Panc1 (cell line): ENCODE measurements around the gene OR56A5. TPM values are rescaled to one million over a fixed set of nuclear protein-coding genes. Genes with fewer than 3 reads are reported as not detected.

Source experiments
- ATAC-seq: fragments of 200-7000 bp; cut with Tn5 transposase; 2 replicates; pipeline ENCODE4 v1.9.1; 2020; ENCODE audit warnings: mild to moderate bottlenecking, moderate library complexity
- BruUV-seq: library from RNA; stranded (reverse); fragments of 400-500 nt; replicated peaks from 2 replicates; lab custom pipeline; 2021; lab: Mats Ljungman, UMichigan
- CTCF ChIA-PET: fragments of 300-600 bp; sonication (Branson Sonifier 250); formaldehyde crosslinking; loops from one replicate; lab custom pipeline; 2022; ENCODE audit warnings: antibody characterized with exemption; lab: Charles Lee
- POLR2A ChIA-PET: fragments of 300-600 bp; sonication (Branson Sonifier 250); formaldehyde crosslinking; loops from one replicate; lab custom pipeline; 2022; ENCODE audit warnings: antibody characterized with exemption; lab: Charles Lee
- DNase-seq: peaks from one replicate; pipeline ENCODE4 v3.0.0-alpha.2; 2010; ENCODE audit warnings: low read depth, low spot score
- H3K27ac ChIP-seq: 2 replicates; pipeline ENCODE4 v1.5.1; 2011; ENCODE audit warnings: mild to moderate bottlenecking, low read length, inconsistent platforms
- H3K27me3 ChIP-seq: fragments of 200-500 bp; sonication (Bioruptor generic); 2 replicates; pipeline ENCODE4 v1.6.0; 2014; ENCODE audit warnings: low read length, inconsistent platforms; ENCODE audit not compliant: control insufficient read depth, insufficient read depth
- H3K36me3 ChIP-seq: fragments of 200-500 bp; sonication (Bioruptor generic); 2 replicates; pipeline ENCODE4 v1.5.1; 2014; ENCODE audit warnings: inconsistent platforms, mild to moderate bottlenecking, low read length, moderate library complexity; ENCODE audit not compliant: control insufficient read depth, insufficient read depth
- H3K4me1 ChIP-seq: 2 replicates; pipeline ENCODE4 v1.5.1; 2011; ENCODE audit warnings: inconsistent platforms, mild to moderate bottlenecking, low read length, moderate library complexity; ENCODE audit not compliant: control insufficient read depth, insufficient read depth
- H3K4me3 ChIP-seq, 2 experiments: 2 replicates each; pipeline ENCODE4 v1.5.1; 2011 to 2012; ENCODE audit warnings: low read depth in 2 of 2, low read length in 2 of 2, mild to moderate bottlenecking in 2 of 2, inconsistent platforms in 1 of 2, moderate library complexity in 1 of 2
- H3K9me3 ChIP-seq: fragments of 200-500 bp; sonication (Bioruptor generic); 2 replicates; pipeline ENCODE4 v1.5.1; 2014; ENCODE audit warnings: low read depth, mild to moderate bottlenecking, inconsistent platforms, low read length, moderate library complexity; ENCODE audit not compliant: control insufficient read depth, insufficient read depth
- CTCF ChIP-seq: fragments of 450-650 bp; IDR thresholded peaks from 2 replicates; pipeline ENCODE4 v1.5.1; 2017; ENCODE audit warnings: mild to moderate bottlenecking
- POLR2AphosphoS5 ChIP-seq: IDR thresholded peaks from 2 replicates; pipeline ENCODE4 v1.6.1; 2012; ENCODE audit warnings: mild to moderate bottlenecking, low read depth, low read length, moderate library complexity
- SIN3A ChIP-seq: IDR thresholded peaks from 2 replicates; pipeline ENCODE4 v1.6.1; 2012; ENCODE audit warnings: low read depth, mild to moderate bottlenecking, low read length, moderate library complexity, borderline replicate concordance; ENCODE audit not compliant: insufficient read depth
- TCF7L2 ChIP-seq: IDR thresholded peaks from 2 replicates; pipeline ENCODE4 v1.6.1; 2011; ENCODE audit warnings: mild to moderate bottlenecking, low read depth, low read length, inconsistent platforms
- in situ Hi-C: cut with HindIII; loops from 2 replicates; pipeline ENCODE4 v1.10.0; 2016; ENCODE audit warnings: low sequenced_read_pairs, low pct_unique_long_range_greater_than_20kb
- intact Hi-C: fragments of 100-400 bp; cut with micrococcal nuclease; formaldehyde crosslinking; loops from one replicate; pipeline ENCODE4 v1.10.0; 2022; ENCODE audit not compliant: unreplicated experiment
- total RNA-seq: library from RNA; stranded (reverse); gene quantifications from one replicate; pipeline ENCODE4 v1.2.1, GENCODE V29; 2021; ENCODE audit not compliant: unreplicated experiment
- TF ChIP-seq, protein P1 (sequence below), 2 experiments: IDR thresholded peaks; 2 replicates each; pipeline ENCODE4 v1.6.1; 2011 to 2012; ENCODE audit warnings: low read depth in 2 of 2, control low read depth in 1 of 2, low read length in 1 of 2, mild to moderate bottlenecking in 1 of 2, moderate library complexity in 1 of 2; ENCODE audit not compliant: insufficient read depth in 1 of 2

OR56A5 gene
- total RNA-seq, 1 experiment from 2014 or later = not detected

DNA sequence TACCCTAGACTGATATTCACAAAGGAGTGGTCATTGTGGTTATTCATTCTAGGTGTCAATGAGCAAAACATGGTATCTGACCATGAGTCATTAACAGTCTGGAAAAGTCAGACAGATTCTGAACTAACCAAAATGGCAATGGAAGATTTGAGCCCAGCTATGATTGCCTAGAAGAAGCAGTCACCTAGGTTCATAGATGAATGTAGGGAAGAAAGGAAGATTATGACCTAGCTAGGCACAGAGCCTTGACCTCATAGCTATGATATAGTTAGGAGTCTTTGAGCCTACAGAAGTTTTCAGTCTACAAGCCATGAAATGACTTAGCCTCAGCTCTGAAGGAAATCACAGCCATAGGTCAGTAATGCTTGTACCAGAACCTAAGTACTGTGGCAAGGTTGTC, 38.1 kb upstream of the OR56A5 start:
- intact Hi-C loops = no loop called here
- no peak for DNase-seq
- no peak for ATAC-seq
- H3K4me3 ChIP-seq = no peak overlapping the region
- TF ChIP-seq SIN3A (no peak), POLR2AphosphoS5 (no peak), CTCF (no peak), TCF7L2 (no peak)
- TF ChIP-seq, protein P1, sequence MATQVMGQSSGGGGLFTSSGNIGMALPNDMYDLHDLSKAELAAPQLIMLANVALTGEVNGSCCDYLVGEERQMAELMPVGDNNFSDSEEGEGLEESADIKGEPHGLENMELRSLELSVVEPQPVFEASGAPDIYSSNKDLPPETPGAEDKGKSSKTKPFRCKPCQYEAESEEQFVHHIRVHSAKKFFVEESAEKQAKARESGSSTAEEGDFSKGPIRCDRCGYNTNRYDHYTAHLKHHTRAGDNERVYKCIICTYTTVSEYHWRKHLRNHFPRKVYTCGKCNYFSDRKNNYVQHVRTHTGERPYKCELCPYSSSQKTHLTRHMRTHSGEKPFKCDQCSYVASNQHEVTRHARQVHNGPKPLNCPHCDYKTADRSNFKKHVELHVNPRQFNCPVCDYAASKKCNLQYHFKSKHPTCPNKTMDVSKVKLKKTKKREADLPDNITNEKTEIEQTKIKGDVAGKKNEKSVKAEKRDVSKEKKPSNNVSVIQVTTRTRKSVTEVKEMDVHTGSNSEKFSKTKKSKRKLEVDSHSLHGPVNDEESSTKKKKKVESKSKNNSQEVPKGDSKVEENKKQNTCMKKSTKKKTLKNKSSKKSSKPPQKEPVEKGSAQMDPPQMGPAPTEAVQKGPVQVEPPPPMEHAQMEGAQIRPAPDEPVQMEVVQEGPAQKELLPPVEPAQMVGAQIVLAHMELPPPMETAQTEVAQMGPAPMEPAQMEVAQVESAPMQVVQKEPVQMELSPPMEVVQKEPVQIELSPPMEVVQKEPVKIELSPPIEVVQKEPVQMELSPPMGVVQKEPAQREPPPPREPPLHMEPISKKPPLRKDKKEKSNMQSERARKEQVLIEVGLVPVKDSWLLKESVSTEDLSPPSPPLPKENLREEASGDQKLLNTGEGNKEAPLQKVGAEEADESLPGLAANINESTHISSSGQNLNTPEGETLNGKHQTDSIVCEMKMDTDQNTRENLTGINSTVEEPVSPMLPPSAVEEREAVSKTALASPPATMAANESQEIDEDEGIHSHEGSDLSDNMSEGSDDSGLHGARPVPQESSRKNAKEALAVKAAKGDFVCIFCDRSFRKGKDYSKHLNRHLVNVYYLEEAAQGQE (IDR thresholded peaks at IDR 0.05; ENCODE audit: insufficient read depth in 1 of 2, low read depth in 2 of 2, low read length in 1 of 2) = no peak
- no TSS peak for BruUV-seq
- H3K27ac ChIP-seq = no peak overlapping the region
- no peaks in the 10 kb centered on the region for H3K9me3 ChIP-seq
- in situ Hi-C loops = no loop called here
- H3K27me3 ChIP-seq = peaks cover 17% of the 10 kb centered on the region
- ChIA-PET POLR2A (no interaction called here), CTCF (no interaction called here)
- H3K36me3 ChIP-seq = no peaks in the 10 kb centered on the region
- no peaks in the 10 kb centered on the region for H3K4me1 ChIP-seq

- Histone ChIP-seq H3K27me3 (peaks cover 15% of the 10 kb centered on the region), H3K4me3 (no peak overlapping the region), H3K4me1 (no peaks in the 10 kb centered on the region), H3K9me3 (no peaks in the 10 kb centered on the region), H3K27ac (no peak overlapping the region), H3K36me3 (no peaks in the 10 kb centered on the region)
- ChIA-PET POLR2A (no interaction called here), CTCF (no interaction called here)
- ATAC-seq (no peak), DNase-seq (no peak)
- TF ChIP-seq, protein P1 (IDR thresholded peaks at IDR 0.05; ENCODE audit: insufficient read depth in 1 of 2, low read depth in 2 of 2, low read length in 1 of 2) = no peak
- TF ChIP-seq CTCF (no peak), POLR2AphosphoS5 (no peak), SIN3A (no peak)
- no TSS peak for BruUV-seq
- in situ Hi-C loops = no loop called here
- intact Hi-C loops = no loop called here
Observed at GRCh38 chr11:6002202-6002699, 34.0 kb upstream of the OR56A5 start.
